Measurements from ENCODE around the gene HEXD. TPM values are rescaled to one million over a fixed set of nuclear protein-coding genes. Genes with fewer than 3 reads are reported as not detected.

The HEXD gene
- total and polyA plus RNA-seq, 10 of the 15 experiments (the other 5 are each of a cell fraction or from before 2014, with no cell fraction given) = 1.6 to 24.2 (median 7.0) TPM

DNA sequence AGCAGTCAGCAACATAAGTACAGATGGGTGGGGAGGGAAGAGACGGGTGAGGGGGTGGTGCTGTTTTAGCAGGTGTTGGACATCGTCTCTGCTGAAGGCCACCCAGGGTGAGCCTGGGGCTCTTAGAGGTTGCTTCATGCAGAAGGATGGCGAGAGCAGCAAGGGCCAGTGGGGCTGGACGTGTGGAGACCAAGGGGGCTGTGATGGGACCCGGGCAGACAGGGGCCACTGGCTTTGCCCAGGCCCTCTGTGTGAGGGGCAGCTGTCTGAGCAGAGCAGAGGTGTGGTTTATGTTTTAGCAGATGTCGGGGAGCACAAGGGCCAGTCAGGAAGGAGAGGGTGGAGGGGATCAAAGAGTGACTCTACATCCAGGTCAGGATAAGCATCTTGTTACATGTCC lies 45.2 kb downstream of the HEXD start:
- BruUV-seq (replicated peaks) = no TSS peak
- TF ChIP-seq CEBPB (IDR thresholded peaks at IDR 0.05; ENCODE audit: borderline replicate concordance in 1 of 2, low read depth in 2 of 2, low read length in 2 of 2) (no peak), GABPA (IDR thresholded peaks at IDR 0.05; ENCODE audit: low read depth) (no peak), POLR2AphosphoS5 (IDR thresholded peaks at IDR 0.05; ENCODE audit: low read length) (no peak), ZNF217 (IDR thresholded peaks at IDR 0.05) (no peak), KLF5 (IDR thresholded peaks at IDR 0.05; ENCODE audit: partially characterized antibody) (no peak), BRCA1 (IDR thresholded peaks at IDR 0.05; ENCODE audit: low read depth, low read length) (no peak), CREM (IDR thresholded peaks at IDR 0.05; ENCODE audit: low read depth) (no peak), NKRF (conservative IDR thresholded peaks at IDR 0.05) (no peak), STAT1 (conservative IDR thresholded peaks at IDR 0.05) (no peak), CREB1 (IDR thresholded peaks at IDR 0.05; ENCODE audit: low read depth) (no peak), KDM1A (IDR thresholded peaks at IDR 0.05; ENCODE audit: borderline replicate concordance) (no peak), HSF1 (IDR thresholded peaks at IDR 0.05; ENCODE audit: low read depth, low read length) (no peak), IKZF1 (conservative IDR thresholded peaks at IDR 0.05) (no peak), RUNX3 (IDR thresholded peaks at IDR 0.05; ENCODE audit: low read length) (no peak)
- TF ChIP-seq, protein P1, sequence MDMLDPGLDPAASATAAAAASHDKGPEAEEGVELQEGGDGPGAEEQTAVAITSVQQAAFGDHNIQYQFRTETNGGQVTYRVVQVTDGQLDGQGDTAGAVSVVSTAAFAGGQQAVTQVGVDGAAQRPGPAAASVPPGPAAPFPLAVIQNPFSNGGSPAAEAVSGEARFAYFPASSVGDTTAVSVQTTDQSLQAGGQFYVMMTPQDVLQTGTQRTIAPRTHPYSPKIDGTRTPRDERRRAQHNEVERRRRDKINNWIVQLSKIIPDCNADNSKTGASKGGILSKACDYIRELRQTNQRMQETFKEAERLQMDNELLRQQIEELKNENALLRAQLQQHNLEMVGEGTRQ (IDR thresholded peaks at IDR 0.05; ENCODE audit: borderline replicate concordance, low read depth, low read length) = no peak
- TF ChIP-seq, protein P2, sequence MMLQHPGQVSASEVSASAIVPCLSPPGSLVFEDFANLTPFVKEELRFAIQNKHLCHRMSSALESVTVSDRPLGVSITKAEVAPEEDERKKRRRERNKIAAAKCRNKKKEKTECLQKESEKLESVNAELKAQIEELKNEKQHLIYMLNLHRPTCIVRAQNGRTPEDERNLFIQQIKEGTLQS (IDR thresholded peaks at IDR 0.05; ENCODE audit: borderline replicate concordance, extremely low read depth, low read depth, low read length) = no peak
- H4K20me1 ChIP-seq (ENCODE audit: control insufficient read depth, insufficient read depth) = no peaks in the 10 kb centered on the region; the same call in 1 of the 2 replicates
- ATAC-seq (no peak), FAIRE-seq (no peak), DNase-seq (ENCODE audit: low read depth, low spot score) (no peak)
- H3K27me3 ChIP-seq (replicated peaks in 1 of 2; ENCODE audit: control insufficient read depth in 2 of 2, insufficient read depth in 2 of 2, low read length in 1 of 2) = no peaks in the 10 kb centered on the region
- H3K4me3 ChIP-seq = no peak overlapping the region
- peaks cover 17 to 54% of the 10 kb centered on the region in 2 experiments for H3K36me3 ChIP-seq (ENCODE audit: control insufficient read depth in 2 of 2, insufficient read depth in 2 of 2, low read length in 1 of 2)
- intact Hi-C loops (cut with micrococcal nuclease; ENCODE audit: unreplicated experiment) = no loop called here
- no peak overlapping the region for H3K9ac ChIP-seq (ENCODE audit: control insufficient read depth, insufficient read depth, low read length)
- no peak overlapping the region for H3K27ac ChIP-seq (ENCODE audit: control insufficient read depth, insufficient read depth)
- CTCF ChIA-PET = interaction anchor here (0.6 to 1.2 kb wide), 2 partner anchors 86 to 209 kb away, joined by 3 to 5 read pairs; no protein-coding TSS in a partner anchor
- H3K9me3 ChIP-seq (replicated peaks; ENCODE audit: control insufficient read depth, insufficient read depth, low read length) = no peaks in the 10 kb centered on the region
- in situ Hi-C loops (cut with MboI) = no loop called here
- RAD21 ChIA-PET (ENCODE audit: unreplicated experiment) = no interaction called here
- POLR2A ChIA-PET = interaction anchor here (0.5 kb wide), 1 partner anchor 308 kb away, joined by 4 read pairs; no protein-coding TSS in a partner anchor
- H3K4me2 ChIP-seq (ENCODE audit: control insufficient read depth, insufficient read depth) = no peak overlapping the region
- 91% methylated on average over 6 of the region's 6 CpGs for WGBS (ENCODE audit: insufficient coverage, insufficient replicate concordance, low lambda C conversion rate, missing lambda C conversion rate)
- SMC1A ChIA-PET (ENCODE audit: uncharacterized antibody, unreplicated experiment) = interaction anchor here (1.0 kb wide), 1 partner anchor 13 kb away, joined by 3 read pairs; no protein-coding TSS in a partner anchor
- no peaks in the 10 kb centered on the region for H3K4me1 ChIP-seq (ENCODE audit: control insufficient read depth, insufficient read depth, low read length)
- peaks cover 10% of the 10 kb centered on the region for H3K79me2 ChIP-seq (ENCODE audit: control insufficient read depth, insufficient read depth, low read length)
- H2AFZ ChIP-seq (ENCODE audit: control insufficient read depth, low read depth, low read length) = no peak overlapping the region

All from GM12878 (cell line).